Measurements from ENCODE around the gene HDAC9. TPM values are rescaled to one million over a fixed set of nuclear protein-coding genes. Genes with fewer than 3 reads are reported as not detected.

Gene HDAC9
- total RNA-seq, 1 experiment from 2014 or later, result 159 TPM

GRCh38 chr7:18846765-18847215 lies 351.2 kb downstream of the HDAC9 start:
- BruUV-seq (replicated peaks), result no TSS peak
- intact Hi-C loops (cut with micrococcal nuclease; ENCODE audit: unreplicated experiment), result no loop called here
- no peaks in the 10 kb centered on the region for H3K4me1 Mint-ChIP-seq (ENCODE audit: low read depth, unreplicated experiment)
- no peak for DNase-seq
- TF ChIP-seq CTCF (IDR thresholded peaks at IDR 0.05; ENCODE audit: unreplicated experiment), result no peak
- no peaks in the 10 kb centered on the region for H3K27me3 Mint-ChIP-seq (ENCODE audit: unreplicated experiment)
- H3K4me3 Mint-ChIP-seq (ENCODE audit: low read depth, unreplicated experiment), result no peak overlapping the region
- no peaks in the 10 kb centered on the region for H3K9me3 Mint-ChIP-seq (ENCODE audit: low read depth, unreplicated experiment)
- no peak overlapping the region for H3K27ac Mint-ChIP-seq (ENCODE audit: unreplicated experiment)
- no peaks in the 10 kb centered on the region for H3K36me3 Mint-ChIP-seq (ENCODE audit: insufficient read depth, unreplicated experiment)
- CTCF ChIA-PET, result no interaction called here

- CTCF ChIA-PET, result interaction anchor here (0.7 kb wide), 1 partner anchor 71 kb away, joined by 3 read pairs; no protein-coding TSS in a partner anchor
- Mint-ChIP-seq H3K27ac (ENCODE audit: unreplicated experiment) (no peak overlapping the region), H3K9me3 (ENCODE audit: low read depth, unreplicated experiment) (no peaks in the 10 kb centered on the region), H3K4me1 (ENCODE audit: low read depth, unreplicated experiment) (no peaks in the 10 kb centered on the region), H3K27me3 (ENCODE audit: unreplicated experiment) (no peaks in the 10 kb centered on the region), H3K36me3 (ENCODE audit: insufficient read depth, unreplicated experiment) (no peaks in the 10 kb centered on the region), H3K4me3 (ENCODE audit: low read depth, unreplicated experiment) (no peak overlapping the region)
- no peak for TF ChIP-seq CTCF (IDR thresholded peaks at IDR 0.05; ENCODE audit: unreplicated experiment)
- no TSS peak for BruUV-seq (replicated peaks)
- intact Hi-C loops (cut with micrococcal nuclease; ENCODE audit: unreplicated experiment), result no loop called here
- DNase-seq, result no peak
Observed at GRCh38 chr7:18849130-18849529, 353.6 kb downstream of the HDAC9 start.

GRCh38 chr7:18855796-18856195 lies 360.2 kb downstream of the HDAC9 start:
- Mint-ChIP-seq H3K36me3 (ENCODE audit: insufficient read depth, unreplicated experiment) (no peaks in the 10 kb centered on the region), H3K27me3 (ENCODE audit: unreplicated experiment) (no peaks in the 10 kb centered on the region), H3K9me3 (ENCODE audit: low read depth, unreplicated experiment) (no peaks in the 10 kb centered on the region), H3K4me3 (ENCODE audit: low read depth, unreplicated experiment) (no peak overlapping the region), H3K4me1 (ENCODE audit: low read depth, unreplicated experiment) (no peaks in the 10 kb centered on the region), H3K27ac (ENCODE audit: unreplicated experiment) (no peak overlapping the region)
- BruUV-seq (replicated peaks), result no TSS peak
- intact Hi-C loops (cut with micrococcal nuclease; ENCODE audit: unreplicated experiment), result no loop called here
- no peak for DNase-seq
- CTCF ChIA-PET, result no interaction called here
- TF ChIP-seq CTCF (IDR thresholded peaks at IDR 0.05; ENCODE audit: unreplicated experiment), result no peak

- DNase-seq, result no peak
- Mint-ChIP-seq H3K9me3 (ENCODE audit: low read depth, unreplicated experiment) (no peaks in the 10 kb centered on the region), H3K4me3 (ENCODE audit: low read depth, unreplicated experiment) (no peak overlapping the region), H3K27me3 (ENCODE audit: unreplicated experiment) (no peaks in the 10 kb centered on the region), H3K27ac (ENCODE audit: unreplicated experiment) (no peak overlapping the region), H3K4me1 (ENCODE audit: low read depth, unreplicated experiment) (no peaks in the 10 kb centered on the region), H3K36me3 (ENCODE audit: insufficient read depth, unreplicated experiment) (no peaks in the 10 kb centered on the region)
- intact Hi-C loops (cut with micrococcal nuclease; ENCODE audit: unreplicated experiment), result no loop called here
- no TSS peak for BruUV-seq (replicated peaks)
- no peak for TF ChIP-seq CTCF (IDR thresholded peaks at IDR 0.05; ENCODE audit: unreplicated experiment)
- CTCF ChIA-PET, result no interaction called here
Observed at GRCh38 chr7:18858232-18858631, 362.7 kb downstream of the HDAC9 start.

All from Calu3 (cell line).